Endothelial cell of umbilical vein (primary cell): Measurements from ENCODE around the gene TMEM8B. TPM values are rescaled to one million over a fixed set of nuclear protein-coding genes. Genes with fewer than 3 reads are reported as not detected.

ENCODE experiments used
- BruUV-seq: library from RNA; stranded (reverse); fragments of 400-500 nt; replicated peaks from 2 replicates; lab custom pipeline; 2021; lab: Mats Ljungman, UMichigan
- CTCF ChIA-PET: fragments of 300-600, 350-600 bp; sonication (Branson Sonifier 250); formaldehyde crosslinking; loops from one replicate; lab custom pipeline; 2021; ENCODE audit warnings: antibody characterized with exemption, inconsistent platforms; lab: Charles Lee
- POLR2A ChIA-PET: fragments of 300-600, 350-600 bp; sonication (Branson Sonifier 250); formaldehyde crosslinking; loops from one replicate; lab custom pipeline; 2021; ENCODE audit warnings: antibody characterized with exemption, inconsistent platforms; lab: Charles Lee
- DNase-seq: peaks from one replicate; pipeline ENCODE4 v3.0.0-alpha.2; 2011; ENCODE audit warnings: low read depth, low spot score
- FAIRE-seq: peaks from 2 replicates; lab custom pipeline; 2011; peaks lifted over from hg19 to GRCh38; lab: Jason Lieb, UNC
- H2AFZ ChIP-seq: 2 replicates; pipeline ENCODE4 v1.6.0; 2012; ENCODE audit warnings: low read depth, low read length, control low read depth, inconsistent platforms
- H3K27ac ChIP-seq: 2 replicates; pipeline ENCODE4 v1.5.1; 2011; ENCODE audit warnings: low read depth, mild to moderate bottlenecking, control low read depth, low read length, moderate library complexity; ENCODE audit not compliant: insufficient read depth
- H3K27me3 ChIP-seq, 2 experiments: 2 replicates each; pipeline versions ENCODE4 v1.6.0 to v1.6.1; 2011; ENCODE audit warnings: low read length in 2 of 2, mixed read lengths in 1 of 2; ENCODE audit not compliant: control insufficient read depth in 2 of 2, insufficient read depth in 2 of 2
- H3K36me3 ChIP-seq, 2 experiments: 2 replicates in 1 of 2; 3 replicates in 1 of 2; pipeline ENCODE4 v1.5.1; 2011; ENCODE audit warnings: low read length in 2 of 2, mild to moderate bottlenecking in 1 of 2, moderate library complexity in 1 of 2; ENCODE audit not compliant: control insufficient read depth in 2 of 2, insufficient read depth in 2 of 2; ENCODE audit errors: extremely low read depth in 1 of 2
- H3K4me1 ChIP-seq: 3 replicates; pipeline ENCODE4 v1.5.1; 2011; ENCODE audit warnings: mild to moderate bottlenecking, low read length; ENCODE audit not compliant: control insufficient read depth, insufficient read depth; ENCODE audit errors: extremely low read depth
- H3K4me2 ChIP-seq: 2 replicates; pipeline ENCODE4 v1.6.1; 2011; ENCODE audit warnings: low read length, control low read depth, mixed read lengths; ENCODE audit not compliant: insufficient read depth
- H3K4me3 ChIP-seq, 3 experiments: fragments of 200-600 bp in 1 of 3; sonication (generic), shearing (Covaris generic) in 1 of 3; replicated peaks in 1 of 3; 2 replicates each; pipeline ENCODE4 v1.5.1; 2011 to 2016; ENCODE audit warnings: control low read depth in 3 of 3, low read length in 3 of 3, mild to moderate bottlenecking in 2 of 3, inconsistent platforms in 1 of 3, low read depth in 1 of 3, moderate library complexity in 1 of 3; ENCODE audit not compliant: insufficient read depth in 1 of 3
- H3K79me2 ChIP-seq: 2 replicates; pipeline ENCODE4 v1.6.0; 2012; ENCODE audit warnings: low read length, inconsistent platforms; ENCODE audit not compliant: control insufficient read depth, insufficient read depth
- H3K9ac ChIP-seq: replicated peaks from 2 replicates; pipeline ENCODE3; 2011; ENCODE audit warnings: low read length, control low read depth; ENCODE audit not compliant: insufficient read depth; ENCODE audit errors: extremely low read depth
- H3K9me1 ChIP-seq: replicated peaks from 3 replicates; pipeline ENCODE4 v1.6.0; 2011; ENCODE audit warnings: mild to moderate bottlenecking, low read length; ENCODE audit not compliant: control insufficient read depth, insufficient read depth; ENCODE audit errors: extremely low read depth
- H3K9me3 ChIP-seq: replicated peaks from 2 replicates; pipeline ENCODE4 v1.5.1; 2012; ENCODE audit warnings: low read length, inconsistent platforms; ENCODE audit not compliant: control insufficient read depth, insufficient read depth
- H4K20me1 ChIP-seq: replicated peaks from 2 replicates; pipeline ENCODE3; 2011; ENCODE audit warnings: mild to moderate bottlenecking, low read length; ENCODE audit not compliant: control insufficient read depth, insufficient read depth; ENCODE audit errors: extremely low read depth
- CTCF ChIP-seq, 2 donors: IDR thresholded peaks; 1 replicate in 1 of 2; 2 replicates in 1 of 2; pipeline ENCODE4 v1.5.1; 2011; ENCODE audit warnings: low read length in 2 of 2, mild to moderate bottlenecking in 2 of 2, moderate library complexity in 2 of 2, control low read depth in 1 of 2, inconsistent platforms in 1 of 2, low read depth in 1 of 2; ENCODE audit not compliant: insufficient read depth in 1 of 2; ENCODE audit errors: extremely low read depth in 1 of 2
- GATA2 ChIP-seq: IDR thresholded peaks from 2 replicates; pipeline ENCODE4 v1.7.0; 2011; ENCODE audit warnings: low read depth, mild to moderate bottlenecking, moderate library complexity, mixed read lengths, low read length; ENCODE audit not compliant: insufficient read length, insufficient read depth
- dilution Hi-C: fragments of 300-500 bp; cut with MboI; formaldehyde crosslinking; loops from one replicate; pipeline ENCODE4 v1.15.0; 2019; ENCODE audit warnings: low sequenced_read_pairs; ENCODE audit not compliant: extremely low pct_ligation_motif_present
- intact Hi-C: fragments of 100-400 bp; cut with micrococcal nuclease; formaldehyde crosslinking; loops from one replicate; pipeline ENCODE4 v1.10.0; 2022
- polyA plus RNA-seq, 4 experiments: library from polyadenylated mRNA; depleted of rRNA in 3 of 4; stranded (reverse) in 3 of 4; unstranded in 1 of 4; fragments of >200 nt; gene quantifications; 2 replicates each; pipeline versions ENCODE4 v1.2.1 to v1.2.3, GENCODE V29; 2011 to 2012; ENCODE audit warnings: missing spikeins in 1 of 4
- total RNA-seq: library from RNA; stranded (reverse); gene quantifications from 2 replicates; pipeline ENCODE4 v1.2.3, GENCODE V29; 2021

The TMEM8B gene
- total and polyA plus RNA-seq, 2 donors (not counting 3 experiments of a cell fraction or from before 2014, with no cell fraction given): 2.5 to 3.6 TPM

- Histone ChIP-seq H3K9me3 (no peaks in the 10 kb centered on the region), H3K4me2 (no peak overlapping the region), H3K27me3 (no peaks in the 10 kb centered on the region), H4K20me1 (no peaks in the 10 kb centered on the region), H2AFZ (no peak overlapping the region), H3K9me1 (no peaks in the 10 kb centered on the region), H3K36me3 (no peaks in the 10 kb centered on the region), H3K79me2 (peaks cover 7% of the 10 kb centered on the region), H3K27ac (no peak overlapping the region), H3K4me3 (no peak overlapping the region), H3K4me1 (peaks cover 26% of the 10 kb centered on the region), H3K9ac (no peak overlapping the region)
- TF ChIP-seq GATA2 (no peak), CTCF (IDR thresholded peaks at IDR 0.05; ENCODE audit: extremely low read depth in 1 of 2, insufficient read depth in 1 of 2, low read depth in 1 of 2, low read length in 2 of 2) (no peak)
- DNase-seq (no peak), FAIRE-seq (no peak)
- CTCF ChIA-PET: interaction anchor here (0.7 to 6.5 kb wide), 63 partner anchors 9 to 539 kb away, joined by 3 to 277 read pairs (median 6); partner anchors contain the start of genes CCDC107, CREB3, FAM221B and GBA2
- intact Hi-C loops (loop anchor here (1.0 to 2.0 kb wide), 6 partner anchors 25 to 233 kb away; partner anchors contain the start of gene HINT2), dilution Hi-C loops (no loop called here)
- POLR2A ChIA-PET: interaction anchor here (0.6 to 2.5 kb wide), 4 partner anchors 34 to 92 kb away, joined by 3 to 9 read pairs (median 4); partner anchors contain the start of genes GBA2 and RGP1
- BruUV-seq: no TSS peak
These were observed 39.0 kb upstream of the TMEM8B start for GRCh38 chr9:35790025-35790384.
